ENCODE results near the gene PIK3R3. TPM values are rescaled to one million over a fixed set of nuclear protein-coding genes. Genes with fewer than 3 reads are reported as not detected.

PIK3R3 gene
- 5.5 TPM for polyA plus RNA-seq (2013, experiment 1 of 2; ENCODE audit: insufficient read length)
- polyA plus RNA-seq (2013, experiment 2 of 2; ENCODE audit: insufficient read length): 1.3 TPM

GRCh38 chr1:46132529-46133180 is at the start of gene PIK3R3:
PIK3R3 (minus strand) TSS chr1:46132629; CDS start chr1:46131952, 677 bp downstream.
- peak; percentile 99 for DNase-seq

- peak; percentile 49 for DNase-seq
These were observed 49.2 kb upstream of the PIK3R3 start for GRCh38 chr1:46181343-46182260.

- no peak for DNase-seq
These were observed 47.7 kb upstream of the PIK3R3 start for GRCh38 chr1:46180082-46180616.

- peak; percentile 85 for DNase-seq
These were observed 47.0 kb upstream of the PIK3R3 start for GRCh38 chr1:46179138-46180081.

GRCh38 chr1:46176211-46176865 is 43.9 kb upstream of the PIK3R3 start, which contains the start of gene P3R3URF:
P3R3URF (minus strand) TSS chr1:46176488; CDS start chr1:46176471, 17 bp downstream.
- no peak for DNase-seq

GRCh38 chr1:46175243-46175642 is 42.8 kb upstream of the PIK3R3 start:
- DNase-seq: no peak

- DNase-seq: peak; percentile 46
These were observed 42.2 kb upstream of the PIK3R3 start, which contains the start of gene TSPAN1 for GRCh38 chr1:46174448-46175231. TSPAN1 (plus strand) TSS chr1:46175087; CDS start chr1:46181108, 6,021 bp downstream.

GRCh38 chr1:46173361-46173856 is 41.0 kb upstream of the PIK3R3 start:
- DNase-seq: peak; percentile 57

GRCh38 chr1:46172321-46172720 is 39.9 kb upstream of the PIK3R3 start:
- no peak for DNase-seq

GRCh38 chr1:46171871-46172270 is 39.4 kb upstream of the PIK3R3 start:
- no peak for DNase-seq

GRCh38 chr1:46171351-46171750 is 38.9 kb upstream of the PIK3R3 start:
- DNase-seq: no peak

- no peak for DNase-seq
These were observed 37.5 kb upstream of the PIK3R3 start for GRCh38 chr1:46169811-46170454.

GRCh38 chr1:46168477-46168876 is 36.0 kb upstream of the PIK3R3 start:
- DNase-seq: no peak

- no peak for DNase-seq
These were observed 34.4 kb upstream of the PIK3R3 start for GRCh38 chr1:46166521-46167462.

- no peak for DNase-seq
These were observed 27.8 kb upstream of the PIK3R3 start for GRCh38 chr1:46160212-46160611.

GRCh38 chr1:46159516-46159915 is 27.1 kb upstream of the PIK3R3 start:
- no peak for DNase-seq

GRCh38 chr1:46158312-46159281 is 26.2 kb upstream of the PIK3R3 start:
- DNase-seq: no peak

Data from fibroblast of skin of back (primary cell).